Activated T-helper 1 cell treated with anti-CD3 and anti-CD28 coated beads, Interleukin-12 subunit alpha, Interleukin-12 subunit beta, Interleukin-2, Interleukin-4 antibody, amounts not matched to agents 30 ng/mL and 10 ng/mL and 1 ng/mL, durations not matched to agents 14 hours and 24 hours and 36 hours (primary cell): ENCODE data around the gene TEAD2. TPM values are rescaled to one million over a fixed set of nuclear protein-coding genes. Genes with fewer than 3 reads are reported as not detected.

Source experiments
- DNase-seq: peaks from one replicate; pipeline ENCODE4 v3.0.0; 2021; ENCODE audit warnings: low spot score
- H3K27ac Mint-ChIP-seq: one replicate; pipeline ENCODE4 v1.8.0; 2021; ENCODE audit warnings: mild to moderate bottlenecking, mixed read lengths
- H3K27me3 Mint-ChIP-seq: one replicate; pipeline ENCODE4 v1.8.0; 2022; ENCODE audit warnings: mild to moderate bottlenecking, moderate library complexity, mixed read lengths; ENCODE audit not compliant: insufficient read depth
- H3K36me3 Mint-ChIP-seq: one replicate; pipeline ENCODE4 v1.8.0; 2021; ENCODE audit warnings: low read depth, mixed read lengths
- H3K4me1 Mint-ChIP-seq: one replicate; pipeline ENCODE4 v1.8.0; 2021; ENCODE audit warnings: low read depth, mixed read lengths
- H3K4me3 Mint-ChIP-seq: one replicate; pipeline ENCODE4 v1.8.0; 2021; ENCODE audit warnings: mild to moderate bottlenecking, moderate library complexity, mixed read lengths
- H3K9me3 Mint-ChIP-seq: one replicate; pipeline ENCODE4 v1.8.0; 2021; ENCODE audit warnings: mixed read lengths
- intact Hi-C: fragments of 100-400 bp; cut with micrococcal nuclease; formaldehyde crosslinking; loops from one replicate; pipeline ENCODE4 v1.15.1; 2024
- total RNA-seq: library from RNA; stranded (reverse); gene quantifications from 2 replicates; pipeline ENCODE4 v1.2.3, GENCODE V29; 2022

The TEAD2 gene
- total RNA-seq, 1 donor from 2014 or later: not detected

DNA sequence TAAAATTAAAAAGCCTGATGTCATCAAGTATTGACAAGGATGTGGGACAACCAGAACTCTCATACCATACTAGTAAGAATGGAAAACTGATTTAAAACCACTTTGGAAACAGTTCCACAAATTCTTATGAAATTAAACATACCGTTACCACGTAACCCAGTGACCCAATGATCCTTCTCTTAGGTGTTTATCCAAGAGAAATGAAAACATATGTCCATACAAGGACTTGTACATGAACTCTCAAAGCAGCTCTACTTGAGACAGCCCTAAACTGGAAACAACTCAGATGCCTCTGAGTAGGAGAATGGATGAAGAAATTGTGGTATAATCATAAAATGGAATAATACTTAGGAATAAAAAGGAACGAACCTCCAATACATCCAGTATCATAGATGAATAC, 64.8 kb downstream of the TEAD2 start:
- no peak for DNase-seq
- Mint-ChIP-seq H3K4me3 (no peak overlapping the region), H3K9me3 (no peaks in the 10 kb centered on the region), H3K4me1 (no peaks in the 10 kb centered on the region), H3K27ac (no peak overlapping the region), H3K27me3 (peaks cover 11% of the 10 kb centered on the region), H3K36me3 (no peaks in the 10 kb centered on the region)
- intact Hi-C loops: no loop called here

DNA sequence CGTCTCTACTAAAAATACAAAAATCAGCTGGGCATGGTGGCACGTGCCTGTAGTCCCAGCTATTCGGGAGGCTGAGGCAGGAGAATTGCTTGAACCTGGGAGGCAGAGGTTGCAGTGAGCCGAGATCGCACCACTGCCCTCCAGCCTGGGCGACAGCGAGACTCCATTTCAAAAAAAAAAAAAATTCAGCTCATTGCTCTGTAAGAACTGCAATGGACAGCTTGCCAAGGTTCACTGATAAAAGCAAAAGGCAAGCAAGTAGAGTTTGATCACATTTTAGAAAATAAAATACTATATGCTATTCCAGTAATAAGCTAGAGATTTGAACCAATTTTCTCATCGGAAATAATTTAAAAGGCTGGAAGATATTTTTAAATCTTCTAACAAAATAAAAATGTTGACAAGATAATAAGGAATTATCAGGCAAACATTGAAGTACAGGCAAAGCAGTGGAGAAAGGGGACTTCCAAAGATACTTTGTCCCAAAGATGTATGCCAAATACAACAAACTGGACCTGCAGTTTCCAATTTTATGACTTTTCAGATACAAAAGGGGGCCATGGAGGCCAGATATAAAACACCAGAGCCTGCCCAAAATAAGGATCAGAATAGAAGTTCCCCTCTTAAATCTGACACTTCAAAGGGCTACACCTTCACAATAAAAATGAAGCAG, 66.9 kb downstream of the TEAD2 start:
- Mint-ChIP-seq H3K27ac (no peak overlapping the region), H3K4me1 (no peaks in the 10 kb centered on the region), H3K36me3 (no peaks in the 10 kb centered on the region), H3K27me3 (peaks cover 10% of the 10 kb centered on the region), H3K9me3 (no peaks in the 10 kb centered on the region), H3K4me3 (no peak overlapping the region)
- intact Hi-C loops: no loop called here
- DNase-seq: no peak

DNA sequence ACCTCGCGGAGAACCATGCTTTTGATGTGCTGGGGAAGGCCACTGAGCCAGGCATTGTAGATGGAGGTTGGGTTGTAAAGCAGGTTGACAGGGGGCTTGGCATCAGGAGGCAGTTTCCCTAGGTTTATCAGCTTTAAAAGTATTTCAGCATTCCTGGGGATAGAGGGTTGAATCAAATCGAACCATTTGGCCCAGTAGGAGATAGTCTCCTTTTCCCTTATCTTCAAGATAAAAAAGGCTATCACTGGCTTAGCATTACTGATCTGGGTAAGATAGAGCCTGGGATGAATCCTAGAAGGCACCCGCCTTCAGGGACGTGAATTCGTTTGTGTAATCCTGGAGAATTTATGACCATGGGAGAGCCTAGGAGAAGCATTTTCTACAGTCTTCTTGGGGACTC, 67.8 kb downstream of the TEAD2 start:
- intact Hi-C loops: no loop called here
- Mint-ChIP-seq H3K4me1 (no peaks in the 10 kb centered on the region), H3K4me3 (no peak overlapping the region), H3K27me3 (peaks cover 8% of the 10 kb centered on the region), H3K36me3 (no peaks in the 10 kb centered on the region), H3K9me3 (no peaks in the 10 kb centered on the region), H3K27ac (no peak overlapping the region)
- no peak for DNase-seq

Other genes starting within 250 kb of the TEAD2 start
- gene LIN7B, start 248.0 kb downstream of the TEAD2 start, total RNA-seq: 4.9 and 7.8 TPM in 2 replicates
- 2.6 and 2.9 TPM in 2 replicates for gene C19orf73, start 243.3 kb downstream of the TEAD2 start, total RNA-seq
- 5.0 TPM in 2 replicates for gene PPFIA3, start 242.9 kb downstream of the TEAD2 start, total RNA-seq
- gene HRC, start 207.0 kb downstream of the TEAD2 start, total RNA-seq: not detected in 2 replicates
- 1.4 and 2.0 TPM in 2 replicates for gene TRPM4, start 204.6 kb downstream of the TEAD2 start, total RNA-seq
- gene SLC6A16, start 37.2 kb downstream of the TEAD2 start, total RNA-seq: 0.44 and 1.5 TPM in 2 replicates
- 129 and 138 TPM in 2 replicates for gene CD37, start 27.0 kb downstream of the TEAD2 start, total RNA-seq
- gene DKKL1, start 1.5 kb upstream of the TEAD2 start, total RNA-seq: not detected in 2 replicates
- 0.15 TPM in 1 of 2 replicates, not detected in the other for gene KASH5, start 25.8 kb upstream of the TEAD2 start, total RNA-seq
- not detected in 2 replicates for gene PTH2, start 61.0 kb upstream of the TEAD2 start, total RNA-seq
- gene GFY, start 63.0 kb upstream of the TEAD2 start, total RNA-seq: not detected in 2 replicates
- 0.16 TPM in 1 of 2 replicates, not detected in the other for gene SLC17A7, start 79.1 kb upstream of the TEAD2 start, total RNA-seq
- gene PIH1D1, start 89.4 kb upstream of the TEAD2 start, total RNA-seq: 124 and 126 TPM in 2 replicates
- 23.1 and 24.5 TPM in 2 replicates for gene ALDH16A1, start 90.8 kb upstream of the TEAD2 start, total RNA-seq
- 58.4 and 65.4 TPM in 2 replicates for gene FLT3LG, start 111.8 kb upstream of the TEAD2 start, total RNA-seq
- 2,876 and 2,988 TPM in 2 replicates for gene RPL13A, start 125.2 kb upstream of the TEAD2 start, total RNA-seq
- 1,890 and 1,927 TPM in 2 replicates for gene RPS11, start 134.0 kb upstream of the TEAD2 start, total RNA-seq
- gene FCGRT, start 150.2 kb upstream of the TEAD2 start, total RNA-seq: 0.88 and 1.1 TPM in 2 replicates
- gene RCN3, start 165.6 kb upstream of the TEAD2 start, total RNA-seq: 2.0 and 2.1 TPM in 2 replicates
- gene NOSIP, start 218.1 kb upstream of the TEAD2 start, total RNA-seq: 72.1 and 77.5 TPM in 2 replicates
- gene PRRG2, start 218.9 kb upstream of the TEAD2 start, total RNA-seq: 0.59 and 1.2 TPM in 2 replicates
- 32.3 and 34.2 TPM in 2 replicates for gene PRR12, start 228.8 kb upstream of the TEAD2 start, total RNA-seq